Suppressor macrophage treated with lipopolysaccharide for 1 hour (primary cell): Measurements from ENCODE around the gene JAK3.

Experiments used
- DNase-seq, 3 donors: peaks; one replicate each; pipeline ENCODE4 v3.0.0-alpha.2; 2020 to 2022

JAK3 gene

GRCh38 chr19:17865364-17866311 is 17.9 kb upstream of the JAK3 start:
- no peak for DNase-seq

- no peak for DNase-seq
These were observed 15.9 kb upstream of the JAK3 start for GRCh38 chr19:17863520-17864182.

- DNase-seq, result no peak
These were observed 15.1 kb upstream of the JAK3 start for GRCh38 chr19:17862711-17863519.

GRCh38 chr19:17861542-17862402 is 14.0 kb upstream of the JAK3 start:
- DNase-seq, result no peak

DNA sequence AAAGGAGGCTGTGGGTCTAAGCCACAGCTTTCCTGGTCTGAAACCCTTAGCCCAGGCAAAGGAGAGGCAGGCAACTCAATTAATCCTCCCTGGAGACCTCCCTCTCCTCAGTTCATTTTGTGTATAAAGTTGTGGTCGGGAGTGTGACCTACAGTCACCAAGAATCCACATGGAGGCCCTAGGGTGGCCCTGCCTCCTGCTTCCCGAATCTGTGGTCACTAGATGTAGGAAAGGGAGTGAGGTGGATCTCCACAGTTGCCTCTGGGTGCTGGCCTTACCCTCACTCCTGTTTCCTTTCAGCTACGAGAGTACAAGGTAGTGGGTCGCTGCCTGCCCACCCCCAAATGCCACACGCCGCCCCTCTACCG is 13.2 kb upstream of the JAK3 start:
- DNase-seq, result no peak

- DNase-seq, result peak; percentile 42 to 64 (median 50)
These were observed 12.7 kb upstream of the JAK3 start for GRCh38 chr19:17860331-17860992.

GRCh38 chr19:17859533-17860330 is 11.9 kb upstream of the JAK3 start, which contains the start of gene RPL18A:
TSS of gene RPL18A (plus strand) at chr19:17859910. CDS start at chr19:17859957, 47 bp downstream.
- peak; percentile 99 to 100 (median 100) for DNase-seq

DNA sequence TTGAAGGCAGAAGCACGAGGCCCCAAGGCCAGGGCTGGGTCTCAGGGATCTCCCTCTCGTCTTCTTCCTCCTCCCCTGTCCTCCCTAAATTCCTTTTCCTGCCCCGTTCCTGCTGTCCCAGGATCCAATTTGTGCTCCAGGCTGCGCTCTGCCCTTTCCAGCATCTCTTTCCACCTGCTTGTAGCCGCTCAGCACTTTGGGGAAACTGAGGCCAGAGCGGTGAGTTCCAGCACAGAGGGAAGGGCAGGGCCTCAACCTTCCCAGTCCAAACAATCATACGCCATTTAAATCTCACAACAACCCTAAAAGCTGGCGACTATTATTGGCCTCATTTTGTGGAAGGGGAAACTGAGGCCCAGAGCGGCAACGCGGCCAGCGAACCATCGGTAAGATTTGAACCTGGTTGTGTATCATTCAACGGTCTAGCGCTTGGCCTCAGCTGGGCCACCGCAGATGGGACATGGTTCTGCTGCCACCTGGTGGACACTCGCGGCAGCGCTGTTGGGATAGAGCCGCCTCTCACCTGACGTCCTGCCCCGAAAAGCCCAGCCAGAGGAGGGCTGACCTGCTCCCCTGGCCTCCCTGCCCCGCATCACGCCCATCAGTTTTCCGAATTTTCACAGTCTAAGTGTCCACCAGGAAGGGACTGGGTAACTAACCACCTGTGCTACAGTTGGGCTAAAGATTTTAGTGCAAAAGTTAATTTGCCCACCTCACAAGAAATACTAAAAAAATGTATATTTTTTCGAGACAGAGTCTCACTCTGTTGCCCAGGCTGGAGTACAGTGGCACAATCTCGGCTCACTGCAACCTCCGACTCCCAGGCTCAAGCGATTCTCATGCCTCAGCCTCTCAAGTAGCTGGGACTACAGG is 7.7 kb upstream of the JAK3 start:
- DNase-seq, result peak; percentile 84 to 89 (median 88)

- DNase-seq, result no peak
These were observed 6.3 kb upstream of the JAK3 start for GRCh38 chr19:17854061-17854460.

- DNase-seq, result no peak
These were observed 962 bp upstream of the JAK3 start for GRCh38 chr19:17848595-17849292.

DNA sequence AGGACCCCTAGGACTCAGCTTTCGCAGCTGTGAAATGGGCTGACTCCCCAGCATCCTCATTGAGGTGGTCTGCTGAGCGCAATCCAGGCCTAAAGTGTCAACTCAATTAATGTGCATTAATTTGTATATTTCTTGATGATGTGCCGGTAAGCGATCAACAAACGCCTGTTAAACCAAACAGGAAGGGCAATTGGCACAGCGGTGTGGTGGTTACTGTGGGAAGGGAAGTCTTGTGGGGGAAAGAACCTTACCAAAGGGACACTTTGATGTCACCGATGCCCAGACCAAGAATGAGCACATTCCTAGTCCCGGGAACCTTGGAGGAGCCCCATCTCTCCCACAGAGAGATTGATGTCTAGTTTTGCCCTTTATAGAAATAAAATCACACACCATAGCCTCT is 1.6 kb downstream of the JAK3 start:
- peak in 2 of 3 donors; percentile 27 to 29 for DNase-seq

DNA sequence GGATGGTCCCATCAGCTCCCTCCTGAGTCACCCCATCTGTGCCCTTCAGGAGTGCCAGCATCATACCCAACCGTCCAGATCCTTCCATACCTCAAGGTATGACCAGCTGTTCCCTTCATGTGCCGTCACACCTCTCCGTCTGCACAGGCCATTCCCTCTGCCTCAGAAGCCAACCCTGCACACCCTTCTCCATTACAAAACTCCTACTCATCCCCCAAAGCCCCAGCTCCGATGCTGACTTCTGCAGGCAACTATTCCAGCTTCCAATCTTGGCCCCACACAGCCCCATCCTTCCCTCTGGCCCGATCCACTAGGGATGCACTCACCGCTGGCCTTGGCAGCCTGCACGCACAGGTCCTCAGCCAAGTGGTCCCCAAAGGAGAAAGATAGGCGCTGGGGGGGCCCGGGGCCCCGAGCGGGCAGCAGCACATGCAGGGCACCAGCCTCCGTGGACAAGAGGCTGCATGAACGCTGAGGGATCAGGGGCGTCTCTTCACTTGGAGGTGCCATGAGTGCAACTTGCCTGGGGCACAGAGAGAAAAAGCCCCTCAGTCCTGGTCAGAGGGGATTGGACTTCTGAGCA is 3.8 kb downstream of the JAK3 start:
- DNase-seq, result no peak

- DNase-seq, result peak in 2 of 3 donors; percentile 23 to 33
These were observed 4.4 kb downstream of the JAK3 start for GRCh38 chr19:17843292-17843827.

- no peak for DNase-seq
These were observed 5.0 kb downstream of the JAK3 start for GRCh38 chr19:17842663-17843291.

- peak; percentile 31 to 55 (median 33) for DNase-seq
These were observed 5.7 kb downstream of the JAK3 start for GRCh38 chr19:17841810-17842662.

GRCh38 chr19:17841371-17841809 is 6.4 kb downstream of the JAK3 start:
- no peak for DNase-seq

- no peak for DNase-seq
These were observed 7.8 kb downstream of the JAK3 start for GRCh38 chr19:17840019-17840418.
